Activated naive CD4-positive, alpha-beta T cell treated with anti-CD3 and anti-CD28 coated beads, Interleukin-2, amount 50 U/mL, for 72 hours (primary cell): Measurements from ENCODE around the gene PPP1R12A. TPM values are rescaled to one million over a fixed set of nuclear protein-coding genes. Genes with fewer than 3 reads are reported as not detected.
A peak's percentile ranks its signal among the peaks of the same experiment; 100 is the strongest.
"Not testable (repeated sequence)": the region's sequence is repeated elsewhere in the genome, so short reads cannot be mapped to it uniquely, and the experiment has no call there.

Experiments
- ATAC-seq, 2 donors: fragments of 150-1000 bp; cut with Tn5 transposase; 2 replicates each; pipeline ENCODE4 v1.10.0; 2021; ENCODE audit warnings: mild to moderate bottlenecking in 2 of 2, moderate library complexity in 2 of 2
- DNase-seq, 2 donors: peaks; one replicate each; pipeline ENCODE4 v3.0.0; 2021 to 2022; ENCODE audit warnings: low spot score in 2 of 2
- H3K27ac Mint-ChIP-seq, 2 donors: one replicate each; pipeline ENCODE4 v1.8.0; 2022; ENCODE audit warnings: mild to moderate bottlenecking in 2 of 2, mixed read lengths in 2 of 2
- H3K36me3 Mint-ChIP-seq, 2 donors: one replicate each; pipeline ENCODE4 v1.8.0; 2022; ENCODE audit warnings: mixed read lengths in 2 of 2
- H3K9me3 Mint-ChIP-seq, 2 donors: one replicate each; pipeline ENCODE4 v1.8.0; 2022; ENCODE audit warnings: mixed read lengths in 2 of 2
- total RNA-seq, 2 donors: library from RNA; stranded (reverse); gene quantifications; one replicate each; pipeline ENCODE4 v1.2.3, GENCODE V29; 2022

PPP1R12A gene
- total RNA-seq, 2 donors from 2014 or later, result 66.6 to 73.7 TPM

DNA sequence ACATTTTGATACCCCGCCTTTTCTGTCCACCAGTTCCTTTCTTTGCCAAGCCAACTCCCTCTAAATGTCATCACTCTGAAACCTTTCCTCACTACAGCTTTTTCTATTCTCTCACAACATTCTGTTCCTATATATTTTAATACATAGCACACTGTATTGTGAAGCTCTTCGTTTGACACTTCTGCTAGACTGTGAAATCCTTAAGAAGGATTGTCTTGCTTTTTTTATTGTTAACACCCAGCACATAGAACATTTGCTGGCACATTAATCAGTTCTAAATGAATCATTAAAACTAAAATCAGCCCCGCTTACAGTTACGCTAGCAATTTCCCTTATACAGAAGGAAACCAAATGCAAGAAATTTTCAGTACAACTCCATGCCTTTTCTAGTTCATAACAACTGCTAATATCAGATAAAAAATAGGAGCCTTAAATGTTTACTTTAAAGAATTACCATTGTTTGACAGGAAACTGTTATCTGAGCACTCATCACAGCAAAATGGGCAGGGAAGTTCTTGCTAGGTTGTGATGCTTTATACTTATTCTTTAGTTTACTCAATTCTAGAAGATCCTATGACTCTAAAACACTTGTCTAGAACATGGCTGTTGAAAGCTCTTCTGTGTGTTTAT, 93.5 kb downstream of the PPP1R12A start:
- ATAC-seq (no peak), DNase-seq (no peak)
- Mint-ChIP-seq H3K36me3 (peaks cover 42 to 71% of the 10 kb centered on the region in 2 donors), H3K27ac (no peak overlapping the region), H3K9me3 (peaks cover 13 to 45% of the 10 kb centered on the region in 2 donors)

DNA sequence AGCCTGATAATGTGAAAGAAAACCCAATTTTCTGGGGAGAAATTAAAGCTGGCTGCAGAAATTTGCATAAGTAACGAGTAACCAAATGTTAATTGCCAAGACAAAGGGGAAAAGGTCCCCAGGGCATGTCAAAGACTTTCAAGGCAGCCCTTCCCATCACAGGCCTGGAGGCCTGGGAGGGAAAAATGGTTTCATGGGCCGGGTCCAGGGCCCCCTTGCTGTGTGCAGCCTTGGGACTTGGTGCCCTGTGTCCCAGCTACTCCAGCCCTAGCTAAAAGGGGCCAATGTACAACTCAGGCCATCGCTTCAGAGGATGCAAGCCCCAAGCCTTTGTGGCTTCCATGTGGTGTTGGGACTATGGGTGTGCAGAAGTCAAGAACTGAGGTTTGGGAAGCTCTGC, 96.5 kb downstream of the PPP1R12A start:
- peaks cover 29 to 61% of the 10 kb centered on the region in 2 donors for H3K36me3 Mint-ChIP-seq

DNA sequence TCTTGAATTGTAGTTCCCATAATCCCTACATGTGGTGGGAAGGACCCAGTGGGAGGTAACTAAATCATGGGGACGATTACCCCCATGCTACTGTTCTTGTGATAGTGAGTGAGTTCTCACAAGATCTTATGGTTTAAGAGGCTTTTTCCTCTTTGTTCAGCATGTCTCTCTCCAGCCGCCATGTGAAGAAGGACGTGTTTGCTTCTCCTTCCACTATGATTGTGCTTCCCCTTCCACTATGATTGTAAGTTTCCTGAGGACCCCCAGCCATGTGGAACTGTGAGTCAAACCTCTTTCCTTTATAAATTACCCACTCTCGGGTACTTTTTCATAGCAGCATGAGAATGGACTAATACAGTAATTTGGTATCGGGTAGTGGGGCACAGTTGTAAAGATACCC, 97.3 kb downstream of the PPP1R12A start:
- Mint-ChIP-seq H3K9me3 (peaks cover 13 to 27% of the 10 kb centered on the region in 2 donors), H3K27ac (no peak overlapping the region), H3K36me3 (peaks cover 29 to 58% of the 10 kb centered on the region in 2 donors)
- ATAC-seq (no peak), DNase-seq (no peak)

More for the DNA sequence above, 96.5 kb downstream of the PPP1R12A start:
- ATAC-seq (no peak), DNase-seq (no peak)
- H3K27ac Mint-ChIP-seq, result no peak overlapping the region
- H3K9me3 Mint-ChIP-seq, result peaks cover 13 to 31% of the 10 kb centered on the region in 2 donors

DNA sequence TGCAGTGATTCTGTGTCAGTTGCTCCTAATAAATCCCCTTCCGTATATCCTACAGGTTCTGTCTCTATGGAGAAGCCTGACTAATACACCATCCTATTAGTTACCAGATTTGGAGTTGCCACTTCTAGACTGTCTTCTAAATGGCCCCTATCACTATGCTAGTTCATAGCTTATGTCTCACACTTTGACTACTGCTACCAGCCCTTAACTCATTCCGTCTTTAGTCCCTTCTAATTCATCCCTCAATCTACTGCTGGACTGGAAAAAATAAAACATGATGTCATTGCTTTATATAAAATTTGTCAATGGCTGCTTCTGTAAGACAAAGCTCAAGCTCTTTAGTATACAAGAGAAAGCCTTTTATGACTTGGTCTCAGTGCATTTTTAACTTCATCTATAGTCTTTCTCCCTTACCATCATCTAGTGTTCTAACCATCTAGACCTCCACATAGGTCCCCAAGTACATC, 99.5 kb downstream of the PPP1R12A start:
- H3K36me3 Mint-ChIP-seq, result peaks cover 20 to 50% of the 10 kb centered on the region in 2 donors
- H3K27ac Mint-ChIP-seq, result no peak overlapping the region

DNA sequence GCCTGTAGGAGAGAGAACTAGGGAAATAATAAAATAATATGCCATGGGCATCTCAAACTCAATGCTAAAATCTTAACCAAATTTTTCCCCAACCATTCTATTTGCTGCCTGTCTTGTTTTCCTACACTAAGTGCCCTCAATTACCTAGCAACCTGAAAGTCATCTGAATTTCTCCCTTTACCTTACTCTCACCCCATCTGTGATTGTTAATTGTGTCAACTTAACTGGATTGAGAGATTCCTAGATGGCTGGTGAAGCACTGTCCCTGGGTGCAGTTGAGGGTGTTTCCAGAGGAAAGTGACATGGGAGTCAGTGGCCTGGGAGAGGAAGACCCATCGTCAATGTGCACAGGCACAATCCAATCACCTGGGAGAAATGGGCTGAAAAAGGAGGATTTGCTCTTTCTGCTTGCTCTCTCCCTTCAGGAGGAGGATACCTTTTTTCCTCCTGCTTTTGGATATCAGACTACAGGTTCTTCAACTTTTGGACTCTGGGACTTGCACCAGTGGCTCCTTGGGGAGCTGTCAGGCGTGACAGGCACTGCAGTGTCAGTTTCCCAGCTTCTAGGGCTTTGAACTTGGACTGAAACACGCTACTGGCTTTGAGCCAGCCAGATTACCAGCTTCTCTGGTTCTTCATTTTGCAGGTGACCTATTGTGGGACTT, 100.1 kb downstream of the PPP1R12A start:
- no peak for ATAC-seq
- peaks cover 5 to 15% of the 10 kb centered on the region in 2 donors for H3K9me3 Mint-ChIP-seq
- DNase-seq, result no peak
- H3K36me3 Mint-ChIP-seq, result peaks cover 15 to 46% of the 10 kb centered on the region in 2 donors
- no peak overlapping the region for H3K27ac Mint-ChIP-seq

More for the DNA sequence above, 99.5 kb downstream of the PPP1R12A start:
- ATAC-seq (no peak), DNase-seq (no peak)
- peaks cover 8 to 17% of the 10 kb centered on the region in 2 donors for H3K9me3 Mint-ChIP-seq

DNA sequence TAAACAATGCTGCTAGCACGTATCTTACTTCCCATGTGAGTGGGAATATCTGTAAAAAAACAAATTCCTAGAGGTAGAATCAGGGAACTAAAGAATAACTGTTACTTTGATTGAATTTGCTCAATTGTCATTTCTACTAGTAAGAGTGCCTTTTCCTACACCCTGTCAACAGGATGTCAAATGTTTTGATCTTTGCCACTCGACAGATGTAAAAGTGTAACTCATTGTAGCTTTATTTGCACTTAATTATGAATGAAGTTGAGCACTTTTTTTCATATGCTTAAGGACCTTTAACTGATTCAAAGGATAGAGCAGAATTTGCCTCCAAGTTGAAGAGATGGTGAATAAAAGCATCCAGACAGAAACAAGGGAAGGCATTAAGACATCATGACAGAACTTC, 104.5 kb downstream of the PPP1R12A start:
- Mint-ChIP-seq H3K27ac (no peak overlapping the region), H3K9me3 (no peaks in the 10 kb centered on the region), H3K36me3 (peaks cover 4 to 22% of the 10 kb centered on the region in 2 donors)
- ATAC-seq (no peak), DNase-seq (no peak)

DNA sequence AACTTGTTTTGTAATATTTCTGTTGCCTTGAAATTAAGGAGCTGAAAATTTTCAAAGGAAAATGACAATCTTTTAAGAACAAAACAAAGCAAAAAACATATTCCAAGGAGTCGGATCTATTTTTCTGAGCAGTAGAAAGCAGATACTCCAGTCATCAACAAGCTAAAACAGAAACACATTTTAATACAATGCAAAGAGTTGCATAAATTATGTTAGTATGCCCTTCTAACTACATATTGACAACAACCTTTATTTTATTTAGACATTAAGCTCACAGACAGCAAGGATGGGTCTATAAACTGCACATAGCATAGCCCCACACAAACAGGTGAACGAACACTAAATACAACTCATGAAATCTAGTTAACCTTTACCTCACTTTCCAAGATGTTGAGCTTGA, 106.0 kb downstream of the PPP1R12A start:
- Mint-ChIP-seq H3K9me3 (no peaks in the 10 kb centered on the region), H3K27ac (no peak overlapping the region), H3K36me3 (peaks cover 4 to 19% of the 10 kb centered on the region in 2 donors)
- DNase-seq (no peak), ATAC-seq (no peak)

DNA sequence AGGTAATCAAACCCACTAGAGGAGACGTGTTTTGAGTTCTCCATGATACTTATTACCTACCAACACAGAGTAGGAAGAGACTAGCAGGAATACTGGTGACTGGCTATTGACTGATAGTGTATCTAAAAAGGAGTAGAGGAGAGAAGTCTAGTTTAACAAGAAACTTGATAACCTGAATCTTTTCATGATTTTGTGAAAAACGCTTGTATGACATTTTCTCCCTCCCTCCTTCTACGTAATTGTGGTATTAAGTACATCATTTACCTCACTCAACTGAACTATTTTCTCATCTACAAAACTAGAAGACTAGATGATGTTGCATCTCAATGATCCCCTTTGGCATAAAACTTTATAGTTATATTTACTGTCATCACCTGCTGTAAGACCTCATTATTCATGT, 107.4 kb downstream of the PPP1R12A start:
- no peaks in the 10 kb centered on the region for H3K9me3 Mint-ChIP-seq
- no peak for ATAC-seq
- peaks cover 4 to 9% of the 10 kb centered on the region in 2 donors for H3K36me3 Mint-ChIP-seq
- DNase-seq, result no peak
- H3K27ac Mint-ChIP-seq, result no peak overlapping the region

DNA sequence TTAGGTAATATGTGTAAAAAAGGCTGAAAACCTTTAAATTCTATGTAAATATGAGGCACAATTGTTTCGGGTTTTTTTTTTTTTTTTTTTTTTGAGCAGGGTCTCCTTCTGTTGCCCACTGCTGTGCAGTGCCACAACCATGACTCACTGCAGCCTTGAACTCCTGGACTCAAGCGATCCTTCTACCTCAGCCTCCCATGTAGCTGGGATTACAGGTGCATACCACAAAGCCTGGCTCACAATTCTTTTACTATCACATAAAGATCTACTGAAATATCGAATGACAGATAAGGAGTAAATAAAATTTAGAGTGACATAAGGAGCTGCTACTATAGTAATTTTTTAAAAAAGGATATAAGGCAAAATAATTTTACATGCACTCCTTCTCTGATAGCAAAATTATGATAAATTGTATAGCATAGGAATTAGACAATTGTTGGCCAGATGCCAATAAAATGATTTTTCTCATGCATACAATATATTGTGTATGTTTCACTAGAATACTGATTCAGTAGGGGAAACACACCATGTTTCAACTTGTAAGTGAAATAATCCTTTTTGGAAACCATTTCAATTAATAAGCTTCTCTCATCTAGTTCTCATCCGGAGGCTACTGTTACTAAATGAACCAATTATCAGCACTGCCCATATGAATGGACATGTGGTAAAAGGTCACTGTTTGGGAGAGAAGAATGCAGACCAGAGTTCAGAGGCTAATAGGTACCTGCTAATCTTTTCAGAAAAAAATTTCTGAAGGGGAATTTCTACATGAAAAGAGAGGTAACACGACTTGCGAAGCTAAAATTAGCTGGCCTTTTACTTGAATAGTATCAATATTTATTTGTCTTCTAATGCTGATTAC, 108.4 kb downstream of the PPP1R12A start:
- ATAC-seq, result no peak
- H3K36me3 Mint-ChIP-seq, result peaks cover 4 to 9% of the 10 kb centered on the region in 2 donors
- no peak for DNase-seq
- no peaks in the 10 kb centered on the region for H3K9me3 Mint-ChIP-seq
- no peak overlapping the region for H3K27ac Mint-ChIP-seq

DNA sequence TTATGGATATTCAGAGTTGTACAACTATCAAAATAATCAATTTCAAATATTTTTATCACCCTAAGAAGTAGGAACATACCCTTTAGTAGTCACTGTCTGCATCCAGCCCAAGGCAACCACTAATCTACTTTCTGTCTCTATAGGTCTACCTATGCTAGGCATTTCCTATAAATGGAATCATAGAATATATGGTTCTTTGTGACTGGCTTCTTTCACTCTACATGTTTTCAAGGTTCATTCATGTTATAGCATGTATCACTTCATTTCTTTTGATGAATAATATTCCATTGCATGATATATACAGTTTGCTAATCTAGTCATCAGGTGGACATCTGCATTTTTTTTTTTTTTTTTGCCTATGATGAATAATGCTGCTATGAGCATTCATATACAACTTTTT, 112.4 kb downstream of the PPP1R12A start:
- H3K36me3 Mint-ChIP-seq, result peaks cover 4 to 8% of the 10 kb centered on the region in 2 donors
- ATAC-seq (peak in 1 of 2 donors; percentile 63), DNase-seq (no peak)
- H3K27ac Mint-ChIP-seq, result no peak overlapping the region
- no peaks in the 10 kb centered on the region for H3K9me3 Mint-ChIP-seq

DNA sequence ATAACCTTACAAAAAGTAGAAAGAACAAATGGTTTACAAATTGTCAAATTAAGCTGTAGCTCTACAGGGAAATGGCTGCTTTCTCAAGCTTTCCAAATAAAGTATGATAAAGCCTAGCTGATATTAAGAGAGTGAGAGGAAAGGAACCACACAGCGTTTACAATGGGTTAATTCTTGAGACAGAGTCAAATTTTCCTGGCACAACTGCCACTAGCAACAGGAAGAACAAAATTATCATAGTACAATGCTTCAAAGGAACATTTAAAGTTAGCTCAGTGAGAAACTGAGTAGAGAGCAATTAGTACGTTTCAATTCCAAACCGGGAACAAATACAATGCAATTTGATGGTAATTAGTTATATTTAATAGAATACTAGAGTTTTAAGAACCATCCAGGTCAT, 116.0 kb downstream of the PPP1R12A start:
- Mint-ChIP-seq H3K36me3 (peaks cover 4 to 8% of the 10 kb centered on the region in 2 donors), H3K27ac (peak overlapping the region in 1 of 2 donors; percentile 29), H3K9me3 (no peaks in the 10 kb centered on the region)
- DNase-seq (no peak), ATAC-seq (no peak)

DNA sequence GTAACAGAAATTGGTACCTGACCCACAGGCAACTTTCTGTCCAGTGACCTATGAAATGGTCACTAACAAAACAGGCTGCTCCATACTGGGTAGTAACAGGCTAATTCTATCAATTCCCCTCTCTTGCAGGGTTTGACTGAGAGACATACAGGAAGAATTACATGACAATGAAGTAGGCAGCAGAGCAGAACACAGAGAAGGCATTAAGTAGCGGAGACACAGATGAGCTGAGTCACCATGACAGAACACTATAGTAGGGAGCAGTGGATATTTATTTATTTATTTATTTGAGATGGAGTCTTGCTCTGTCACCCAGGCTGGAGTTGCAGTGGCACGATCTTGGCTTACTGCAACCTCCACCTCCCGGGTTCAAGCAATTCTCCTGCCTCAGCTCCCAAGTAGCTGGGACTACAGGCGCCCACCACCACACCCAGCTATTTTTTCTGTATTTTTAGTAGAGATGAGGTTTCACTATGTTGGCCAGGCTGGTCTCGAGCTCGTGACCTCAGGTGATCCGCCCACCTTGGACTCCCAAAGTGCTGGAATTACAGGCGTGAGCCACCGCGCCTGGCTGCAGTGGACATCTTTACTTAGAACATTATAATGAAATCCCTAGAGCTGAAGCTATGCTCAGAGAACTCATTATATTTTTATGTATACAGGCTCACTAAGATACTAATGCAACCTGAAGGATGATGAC, 150.4 kb downstream of the PPP1R12A start:
- H3K27ac Mint-ChIP-seq, result peak overlapping the region in 1 of 2 donors; percentile 11
- not testable (repeated sequence) for H3K9me3 Mint-ChIP-seq, H3K36me3 Mint-ChIP-seq, ATAC-seq, DNase-seq

DNA sequence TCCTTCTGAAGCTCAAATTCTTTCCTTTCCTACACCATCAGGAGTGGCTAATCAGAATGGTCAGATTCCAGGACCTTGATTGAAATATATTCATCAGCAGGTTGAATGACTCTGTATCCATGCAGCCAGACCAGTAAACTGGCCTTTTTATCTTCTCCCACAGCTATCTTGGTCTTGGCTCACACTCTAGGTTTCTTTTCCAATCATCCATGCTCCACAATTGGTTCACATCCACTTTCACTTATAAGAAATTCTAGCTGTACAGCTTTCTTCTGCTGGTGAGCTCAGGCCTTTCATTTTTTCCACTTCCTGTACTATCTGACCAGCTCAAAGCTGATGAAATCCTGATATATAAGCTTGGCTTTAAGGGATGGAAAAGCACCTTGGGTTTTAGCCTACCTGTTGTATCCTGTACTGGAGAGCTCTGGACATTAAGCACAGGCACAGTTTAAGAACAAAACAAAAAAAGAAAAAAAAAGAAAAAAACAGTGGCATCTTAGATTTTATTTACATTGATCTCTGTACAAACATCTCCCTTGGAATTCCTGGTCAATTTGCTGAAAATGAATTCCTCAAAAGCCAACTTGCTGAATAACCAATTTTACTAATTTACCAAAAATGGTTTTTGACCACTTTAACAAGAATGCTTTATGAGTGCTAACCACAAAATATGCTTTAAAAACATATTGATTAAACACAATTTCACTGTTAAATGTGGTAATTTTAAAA, 152.6 kb downstream of the PPP1R12A start:
- H3K9me3 Mint-ChIP-seq, result no peaks in the 10 kb centered on the region
- peak in 1 of 2 donors; percentile 51 for ATAC-seq

DNA sequence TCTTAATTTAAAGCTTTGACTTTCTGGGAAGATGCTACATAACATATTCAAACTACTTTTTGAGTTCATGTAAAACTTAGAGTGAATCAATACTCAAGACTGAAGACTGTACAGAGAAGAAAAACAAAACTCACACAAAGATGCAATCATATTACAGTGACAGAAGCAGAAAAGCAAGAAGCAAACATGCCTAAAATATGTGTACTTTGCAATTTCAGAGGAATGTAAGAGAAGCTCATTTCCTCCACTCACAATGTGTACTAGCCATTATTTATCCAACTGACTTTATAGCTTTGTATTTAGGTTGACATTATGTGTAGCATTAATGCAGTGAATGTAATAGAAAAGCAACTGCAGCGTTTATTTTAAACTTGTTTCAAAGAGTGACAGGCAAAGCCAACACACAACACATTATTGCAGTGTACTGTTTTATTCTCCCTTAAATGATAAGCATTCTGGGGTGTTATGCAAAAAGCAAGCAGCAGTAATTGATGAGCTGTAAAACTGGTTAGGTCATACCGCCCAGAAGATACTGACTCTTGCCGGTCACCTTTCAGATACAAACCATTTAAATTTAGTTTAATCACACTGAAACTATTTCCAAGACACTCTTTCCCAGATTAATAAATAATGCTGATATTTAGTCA, 156.0 kb downstream of the PPP1R12A start:
- Mint-ChIP-seq H3K36me3 (no peaks in the 10 kb centered on the region), H3K9me3 (no peaks in the 10 kb centered on the region), H3K27ac (no peak overlapping the region)
- DNase-seq (no peak), ATAC-seq (no peak)

More for the DNA sequence above, 152.6 kb downstream of the PPP1R12A start:
- Mint-ChIP-seq H3K27ac (peak overlapping the region; percentile 53 to 55), H3K36me3 (no peaks in the 10 kb centered on the region)
- no peak for DNase-seq

DNA sequence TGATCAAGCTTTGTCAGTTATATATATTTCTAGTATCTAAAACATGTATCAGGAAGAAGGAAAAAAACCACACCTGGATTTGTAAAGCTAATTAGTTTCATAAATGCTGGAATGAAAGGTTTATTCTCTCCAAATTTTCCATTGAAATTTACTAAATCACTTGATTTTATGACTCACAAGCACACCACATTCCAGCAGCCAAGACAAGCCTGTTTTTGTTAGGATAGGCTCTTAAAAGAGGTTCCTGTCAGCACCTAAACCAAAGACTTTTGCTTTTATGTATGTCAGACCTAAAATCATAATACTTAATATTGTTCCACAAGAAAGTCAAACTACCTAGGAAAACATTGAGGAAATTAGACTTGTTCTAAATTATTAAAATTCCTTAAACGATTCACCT, 158.8 kb downstream of the PPP1R12A start:
- Mint-ChIP-seq H3K27ac (no peak overlapping the region), H3K36me3 (no peaks in the 10 kb centered on the region), H3K9me3 (no peaks in the 10 kb centered on the region)
- ATAC-seq, result no peak
- no peak for DNase-seq
